ENCODE results near the gene DNAAF5.

Gene DNAAF5

GRCh38 chr7:774161-775109 lies 47.9 kb downstream of the DNAAF5 start:
- Histone ChIP-seq H3K4ac (ENCODE audit: low read depth, low read length) (no peak overlapping the region), H3K9me3 (ENCODE audit: insufficient read depth, low read depth, low read length) (peaks cover 2% of the 10 kb centered on the region), H2AK5ac (ENCODE audit: low read length) (no peak overlapping the region), H2BK12ac (ENCODE audit: low read length) (no peak overlapping the region), H3K36me3 (ENCODE audit: control insufficient read depth in 1 of 2, insufficient read depth in 2 of 2, low read length in 2 of 2) (peaks cover 36 to 46% of the 10 kb centered on the region in 2 experiments), H4K8ac (ENCODE audit: low read depth, low read length) (no peak overlapping the region), H3K27ac (ENCODE audit: low read depth, low read length) (no peak overlapping the region), H2BK120ac (ENCODE audit: insufficient read depth, low read length, poor library complexity) (no peak overlapping the region), H2AFZ (ENCODE audit: insufficient read depth, low read length, poor library complexity) (no peak overlapping the region), H3K14ac (ENCODE audit: low read length) (no peak overlapping the region), H2BK5ac (ENCODE audit: low read depth, low read length, poor library complexity) (no peak overlapping the region), H3K23ac (ENCODE audit: low read length) (no peak overlapping the region), H3K79me1 (ENCODE audit: low read length) (no peaks in the 10 kb centered on the region), H3K18ac (ENCODE audit: low read length) (no peak overlapping the region), H4K91ac (ENCODE audit: low read depth, low read length) (no peak overlapping the region), H3K4me2 (ENCODE audit: low read length) (no peak overlapping the region), H3K4me3 (ENCODE audit: low read depth, low read length) (no peak overlapping the region), H3K9ac (ENCODE audit: low read length) (no peak overlapping the region), H4K12ac (ENCODE audit: low read depth, low read length) (no peak overlapping the region), H3K79me2 (ENCODE audit: control insufficient read depth, insufficient read depth, low read length, poor library complexity) (no peaks in the 10 kb centered on the region), H3K27me3 (ENCODE audit: insufficient read depth, low read length) (no peaks in the 10 kb centered on the region), H3K4me1 (ENCODE audit: control insufficient read depth in 1 of 2, insufficient read depth in 2 of 2, low read length in 2 of 2) (peaks cover 2 to 7% of the 10 kb centered on the region in 2 experiments)
- no CpG with 5 or more reads among the region's 65 CpGs for WGBS (ENCODE audit: extremely low coverage, insufficient coverage, insufficient read length)
- DNase-seq: peak; percentile 14 to 60

GRCh38 chr7:776381-776780 lies 49.9 kb downstream of the DNAAF5 start:
- no peak overlapping the region for H3K14ac ChIP-seq (ENCODE audit: low read length)
- H3K27ac ChIP-seq (ENCODE audit: low read depth, low read length): no peak overlapping the region
- no peaks in the 10 kb centered on the region for H3K79me2 ChIP-seq (ENCODE audit: control insufficient read depth, insufficient read depth, low read length, poor library complexity)
- no peak overlapping the region for H2AFZ ChIP-seq (ENCODE audit: insufficient read depth, low read length, poor library complexity)
- H3K18ac ChIP-seq (ENCODE audit: low read length): no peak overlapping the region
- H3K4me1 ChIP-seq (ENCODE audit: control insufficient read depth in 1 of 2, insufficient read depth in 2 of 2, low read length in 2 of 2): peaks cover 0 to 2% of the 10 kb centered on the region in 2 experiments
- H2BK12ac ChIP-seq (ENCODE audit: low read length): no peak overlapping the region
- peaks cover 3% of the 10 kb centered on the region for H3K9me3 ChIP-seq (ENCODE audit: insufficient read depth, low read depth, low read length)
- H3K27me3 ChIP-seq (ENCODE audit: insufficient read depth, low read length): no peaks in the 10 kb centered on the region
- H3K4me3 ChIP-seq (ENCODE audit: low read depth, low read length): no peak overlapping the region
- H2AK5ac ChIP-seq (ENCODE audit: low read length): no peak overlapping the region
- no peak overlapping the region for H4K91ac ChIP-seq (ENCODE audit: low read depth, low read length)
- no peaks in the 10 kb centered on the region for H3K79me1 ChIP-seq (ENCODE audit: low read length)
- H2BK120ac ChIP-seq (ENCODE audit: insufficient read depth, low read length, poor library complexity): no peak overlapping the region
- no peak overlapping the region for H3K9ac ChIP-seq (ENCODE audit: low read length)
- no peak overlapping the region for H4K8ac ChIP-seq (ENCODE audit: low read depth, low read length)
- no CpG with 5 or more reads among the region's 10 CpGs for WGBS (ENCODE audit: extremely low coverage, insufficient coverage, insufficient read length)
- H3K23ac ChIP-seq (ENCODE audit: low read length): no peak overlapping the region
- no peak overlapping the region for H3K4me2 ChIP-seq (ENCODE audit: low read length)
- no peak for DNase-seq
- peaks cover 46% of the 10 kb centered on the region in 2 experiments for H3K36me3 ChIP-seq (ENCODE audit: control insufficient read depth in 1 of 2, insufficient read depth in 2 of 2, low read length in 2 of 2)
- H2BK5ac ChIP-seq (ENCODE audit: low read depth, low read length, poor library complexity): no peak overlapping the region
- H4K12ac ChIP-seq (ENCODE audit: low read depth, low read length): no peak overlapping the region
- H3K4ac ChIP-seq (ENCODE audit: low read depth, low read length): no peak overlapping the region

DNA sequence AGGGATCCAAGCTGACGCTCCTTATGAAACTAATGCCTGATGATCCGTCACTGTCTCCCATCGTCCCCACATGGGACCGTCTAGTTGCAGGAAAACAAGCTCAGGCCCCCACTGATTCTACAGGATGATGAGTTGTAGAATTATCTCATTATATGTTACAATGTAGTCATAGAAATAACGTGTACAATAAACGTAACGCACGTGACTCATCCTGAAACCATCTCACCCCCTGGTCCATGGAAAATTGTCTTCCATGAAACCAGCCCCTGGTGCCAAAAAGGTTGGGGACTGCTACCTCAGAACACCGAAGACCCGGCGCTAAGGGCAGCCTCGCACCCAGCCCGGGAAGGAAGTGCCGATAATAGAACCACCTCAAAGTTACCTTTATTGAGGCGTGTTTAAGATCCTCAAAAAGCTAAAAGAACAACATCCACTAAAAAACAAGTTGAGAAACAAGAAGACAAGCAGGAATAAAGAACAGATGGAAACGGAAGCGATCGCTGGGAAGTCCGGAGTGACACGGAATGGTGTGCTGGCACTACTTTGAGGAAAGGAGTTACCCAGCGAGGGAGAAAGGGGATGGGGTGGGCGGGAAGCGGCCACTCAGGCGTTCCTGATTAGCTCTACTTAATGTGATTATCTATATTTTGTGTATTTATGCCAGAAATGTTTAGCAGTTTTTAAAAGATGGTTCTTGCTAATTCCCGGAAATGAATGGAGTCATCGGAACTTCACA lies 50.7 kb downstream of the DNAAF5 start:
- no peak overlapping the region for H4K91ac ChIP-seq (ENCODE audit: low read depth, low read length)
- no peaks in the 10 kb centered on the region for H3K4me1 ChIP-seq (ENCODE audit: control insufficient read depth in 1 of 2, insufficient read depth in 2 of 2, low read length in 2 of 2)
- no peaks in the 10 kb centered on the region for H3K27me3 ChIP-seq (ENCODE audit: insufficient read depth, low read length)
- no peak overlapping the region for H3K4me3 ChIP-seq (ENCODE audit: low read depth, low read length)
- no peaks in the 10 kb centered on the region for H3K79me2 ChIP-seq (ENCODE audit: control insufficient read depth, insufficient read depth, low read length, poor library complexity)
- H2BK12ac ChIP-seq (ENCODE audit: low read length): no peak overlapping the region
- no peak overlapping the region for H3K4ac ChIP-seq (ENCODE audit: low read depth, low read length)
- H3K23ac ChIP-seq (ENCODE audit: low read length): no peak overlapping the region
- no peak overlapping the region for H3K27ac ChIP-seq (ENCODE audit: low read depth, low read length)
- peaks cover 49 to 50% of the 10 kb centered on the region in 2 experiments for H3K36me3 ChIP-seq (ENCODE audit: control insufficient read depth in 1 of 2, insufficient read depth in 2 of 2, low read length in 2 of 2)
- H3K9me3 ChIP-seq (ENCODE audit: insufficient read depth, low read depth, low read length): peaks cover 3% of the 10 kb centered on the region
- no peak overlapping the region for H3K14ac ChIP-seq (ENCODE audit: low read length)
- H3K79me1 ChIP-seq (ENCODE audit: low read length): no peaks in the 10 kb centered on the region
- no peak overlapping the region for H2BK5ac ChIP-seq (ENCODE audit: low read depth, low read length, poor library complexity)
- WGBS (ENCODE audit: extremely low coverage, insufficient coverage, insufficient read length): no CpG with 5 or more reads among the region's 26 CpGs
- no peak overlapping the region for H4K8ac ChIP-seq (ENCODE audit: low read depth, low read length)
- H3K9ac ChIP-seq (ENCODE audit: low read length): no peak overlapping the region
- H2AK5ac ChIP-seq (ENCODE audit: low read length): no peak overlapping the region
- no peak for DNase-seq
- no peak overlapping the region for H4K12ac ChIP-seq (ENCODE audit: low read depth, low read length)
- H3K4me2 ChIP-seq (ENCODE audit: low read length): no peak overlapping the region
- H2BK120ac ChIP-seq (ENCODE audit: insufficient read depth, low read length, poor library complexity): no peak overlapping the region
- H2AFZ ChIP-seq (ENCODE audit: insufficient read depth, low read length, poor library complexity): no peak overlapping the region
- H3K18ac ChIP-seq (ENCODE audit: low read length): no peak overlapping the region

DNA sequence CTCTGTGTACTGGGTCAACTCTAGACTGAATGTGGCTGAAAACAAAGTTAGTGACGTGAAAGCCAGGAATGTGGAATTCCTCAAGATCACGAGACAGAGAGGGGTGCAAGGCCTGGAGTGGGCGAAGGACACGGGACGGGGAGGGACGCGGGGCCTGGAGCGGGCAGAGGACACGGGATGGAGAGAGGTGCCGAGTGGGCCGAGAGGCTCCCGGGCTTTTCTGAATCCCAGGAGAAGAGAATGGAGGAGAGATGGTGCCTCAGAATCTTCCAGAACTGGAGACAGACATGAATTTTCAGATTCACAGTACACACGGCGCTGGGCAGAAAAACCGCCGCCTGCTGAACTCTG lies 51.2 kb downstream of the DNAAF5 start:
- no peak overlapping the region for H3K9ac ChIP-seq (ENCODE audit: low read length)
- no peak overlapping the region for H3K4me3 ChIP-seq (ENCODE audit: low read depth, low read length)
- H3K36me3 ChIP-seq (ENCODE audit: control insufficient read depth in 1 of 2, insufficient read depth in 2 of 2, low read length in 2 of 2): peaks cover 50 to 55% of the 10 kb centered on the region in 2 experiments
- no CpG with 5 or more reads among the region's 16 CpGs for WGBS (ENCODE audit: extremely low coverage, insufficient coverage, insufficient read length)
- no peak overlapping the region for H2AK5ac ChIP-seq (ENCODE audit: low read length)
- H3K14ac ChIP-seq (ENCODE audit: low read length): no peak overlapping the region
- H4K12ac ChIP-seq (ENCODE audit: low read depth, low read length): no peak overlapping the region
- no peak overlapping the region for H2BK12ac ChIP-seq (ENCODE audit: low read length)
- H3K27me3 ChIP-seq (ENCODE audit: insufficient read depth, low read length): no peaks in the 10 kb centered on the region
- no peak for DNase-seq
- no peak overlapping the region for H2AFZ ChIP-seq (ENCODE audit: insufficient read depth, low read length, poor library complexity)
- H3K79me1 ChIP-seq (ENCODE audit: low read length): no peaks in the 10 kb centered on the region
- no peak overlapping the region for H3K23ac ChIP-seq (ENCODE audit: low read length)
- H4K8ac ChIP-seq (ENCODE audit: low read depth, low read length): no peak overlapping the region
- H2BK120ac ChIP-seq (ENCODE audit: insufficient read depth, low read length, poor library complexity): no peak overlapping the region
- H3K4me2 ChIP-seq (ENCODE audit: low read length): no peak overlapping the region
- no peak overlapping the region for H2BK5ac ChIP-seq (ENCODE audit: low read depth, low read length, poor library complexity)
- H3K4ac ChIP-seq (ENCODE audit: low read depth, low read length): no peak overlapping the region
- no peak overlapping the region for H3K18ac ChIP-seq (ENCODE audit: low read length)
- peaks cover 3% of the 10 kb centered on the region for H3K9me3 ChIP-seq (ENCODE audit: insufficient read depth, low read depth, low read length)
- H3K27ac ChIP-seq (ENCODE audit: low read depth, low read length): no peak overlapping the region
- H4K91ac ChIP-seq (ENCODE audit: low read depth, low read length): no peak overlapping the region
- H3K79me2 ChIP-seq (ENCODE audit: control insufficient read depth, insufficient read depth, low read length, poor library complexity): no peaks in the 10 kb centered on the region
- no peaks in the 10 kb centered on the region for H3K4me1 ChIP-seq (ENCODE audit: control insufficient read depth in 1 of 2, insufficient read depth in 2 of 2, low read length in 2 of 2)
